Activated CD8-positive, alpha-beta memory T cell treated with anti-CD3 and anti-CD28 coated beads, Interleukin-2, amount 10 ng/mL, durations not matched to agents 7 days and 5 days (primary cell): ENCODE results near the gene ZFP36L2. TPM values are rescaled to one million over a fixed set of nuclear protein-coding genes. Genes with fewer than 3 reads are reported as not detected.

Source experiments
- ATAC-seq: fragments of 150-1000 bp; cut with Tn5 transposase; one replicate; pipeline ENCODE4 v1.10.0; 2021; ENCODE audit warnings: moderate library complexity
- CTCF ChIA-PET: fragments of 350-600 bp; sonication (Branson Sonifier 250); formaldehyde crosslinking; loops from one replicate; lab custom pipeline; 2021; ENCODE audit warnings: antibody characterized with exemption; lab: Charles Lee
- DNase-seq: peaks from one replicate; pipeline ENCODE4 v3.0.0-alpha.2; 2020
- H3K27ac Mint-ChIP-seq: one replicate; pipeline ENCODE4 v1.8.0; 2021; ENCODE audit warnings: mild to moderate bottlenecking, mixed read lengths
- H3K27me3 Mint-ChIP-seq: one replicate; pipeline ENCODE4 v1.8.0; 2021; ENCODE audit warnings: mixed read lengths
- H3K36me3 Mint-ChIP-seq: one replicate; pipeline ENCODE4 v1.8.0; 2021; ENCODE audit warnings: mild to moderate bottlenecking, mixed read lengths
- H3K4me1 Mint-ChIP-seq: one replicate; pipeline ENCODE4 v1.8.0; 2021; ENCODE audit warnings: mixed read lengths
- H3K4me3 Mint-ChIP-seq: one replicate; pipeline ENCODE4 v1.8.0; 2021; ENCODE audit warnings: mild to moderate bottlenecking, moderate library complexity, mixed read lengths
- H3K9me3 Mint-ChIP-seq: one replicate; pipeline ENCODE4 v1.8.0; 2022; ENCODE audit warnings: low read depth, mixed read lengths
- total RNA-seq, 2 experiments: library from RNA; stranded (reverse); gene quantifications; one replicate each; pipeline ENCODE4 v1.2.3, GENCODE V29; 2021

ZFP36L2 gene, protein sequence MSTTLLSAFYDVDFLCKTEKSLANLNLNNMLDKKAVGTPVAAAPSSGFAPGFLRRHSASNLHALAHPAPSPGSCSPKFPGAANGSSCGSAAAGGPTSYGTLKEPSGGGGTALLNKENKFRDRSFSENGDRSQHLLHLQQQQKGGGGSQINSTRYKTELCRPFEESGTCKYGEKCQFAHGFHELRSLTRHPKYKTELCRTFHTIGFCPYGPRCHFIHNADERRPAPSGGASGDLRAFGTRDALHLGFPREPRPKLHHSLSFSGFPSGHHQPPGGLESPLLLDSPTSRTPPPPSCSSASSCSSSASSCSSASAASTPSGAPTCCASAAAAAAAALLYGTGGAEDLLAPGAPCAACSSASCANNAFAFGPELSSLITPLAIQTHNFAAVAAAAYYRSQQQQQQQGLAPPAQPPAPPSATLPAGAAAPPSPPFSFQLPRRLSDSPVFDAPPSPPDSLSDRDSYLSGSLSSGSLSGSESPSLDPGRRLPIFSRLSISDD
- 100 to 1,000 TPM; 118 to 158 TPM for total RNA-seq

DNA sequence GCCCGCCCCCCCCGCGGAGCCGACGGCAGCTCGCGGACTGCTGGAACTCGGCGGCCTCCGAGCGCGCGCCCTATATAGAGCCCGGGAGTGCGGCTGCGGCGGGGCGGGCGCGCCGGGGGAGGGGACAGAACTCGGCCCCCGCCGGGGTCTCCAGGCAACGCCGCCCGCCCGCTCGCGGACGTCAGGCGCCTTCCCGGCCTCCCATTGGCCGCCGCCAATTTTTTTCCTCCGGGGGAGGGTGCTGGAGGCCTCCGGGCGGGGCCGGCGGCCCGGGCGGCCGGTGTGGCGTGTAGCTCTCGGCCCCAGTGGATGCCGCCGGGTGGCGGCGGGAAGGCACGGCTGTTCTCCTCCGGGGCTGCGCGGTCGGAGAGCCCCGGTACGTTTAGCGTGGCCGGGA, at the start of gene ZFP36L2:
Gene ZFP36L2 (minus strand): TSS at position 49 of the 397 bp plus-strand sequence. CDS start 291 bp downstream, outside the sequence.
- Mint-ChIP-seq H3K4me1 (peaks cover 33% of the 10 kb centered on the region), H3K4me3 (peak within 1 kb of the TSS; percentile 98), H3K36me3 (peaks cover 43% of the 10 kb centered on the region), H3K27ac (peak within 1 kb of the TSS; percentile 90), H3K9me3 (no peaks in the 10 kb centered on the region), H3K27me3 (no peaks in the 10 kb centered on the region)
- peak; percentile 69 for ATAC-seq
- CTCF ChIA-PET, result interaction anchor here (1.1 to 21.1 kb wide), 15 partner anchors 8 to 416 kb away, joined by 3 to 666 read pairs (median 19); partner anchors contain the start of gene THADA
- DNase-seq, result peak; percentile 97

- Mint-ChIP-seq H3K4me3 (no peak overlapping the region), H3K9me3 (no peaks in the 10 kb centered on the region), H3K4me1 (peaks cover 19% of the 10 kb centered on the region), H3K36me3 (peaks cover 6% of the 10 kb centered on the region), H3K27ac (no peak overlapping the region), H3K27me3 (no peaks in the 10 kb centered on the region)
- no peak for ATAC-seq
- CTCF ChIA-PET, result no interaction called here
- no peak for DNase-seq
Measured at GRCh38 chr2:43274721-43275120, 48.3 kb upstream of the ZFP36L2 start.

DNA sequence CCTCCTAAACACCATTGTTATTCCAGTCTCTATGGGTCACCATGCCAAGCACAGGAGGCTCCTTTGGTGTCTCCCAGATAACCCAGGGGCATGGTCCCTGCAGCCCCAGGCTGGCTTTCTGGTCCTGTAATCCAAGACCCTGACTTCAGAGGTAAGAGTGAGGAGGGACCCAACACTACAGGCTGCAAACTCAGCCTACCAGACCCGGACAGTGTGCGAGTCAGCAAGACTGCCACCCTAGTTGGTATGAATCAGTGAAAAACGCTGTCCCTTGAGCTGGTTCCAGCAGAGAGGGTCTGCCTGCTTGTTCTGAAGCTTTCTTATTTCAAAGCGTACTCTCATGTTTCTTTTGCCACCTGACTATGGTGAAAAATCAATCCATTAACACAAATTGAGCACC, 47.6 kb upstream of the ZFP36L2 start:
- Mint-ChIP-seq H3K27me3 (no peaks in the 10 kb centered on the region), H3K9me3 (no peaks in the 10 kb centered on the region), H3K4me1 (peaks cover 21% of the 10 kb centered on the region), H3K27ac (peak overlapping the region; percentile 10), H3K36me3 (peaks cover 5% of the 10 kb centered on the region), H3K4me3 (no peak overlapping the region)
- DNase-seq, result no peak
- ATAC-seq, result no peak
- CTCF ChIA-PET, result no interaction called here

- CTCF ChIA-PET, result no interaction called here
- no peak for DNase-seq
Measured at GRCh38 chr2:43273529-43273928, 47.1 kb upstream of the ZFP36L2 start.

GRCh38 chr2:43270930-43271615, 44.7 kb upstream of the ZFP36L2 start:
- Mint-ChIP-seq H3K36me3 (peaks cover 3% of the 10 kb centered on the region), H3K4me1 (peaks cover 19% of the 10 kb centered on the region), H3K27me3 (no peaks in the 10 kb centered on the region), H3K9me3 (no peaks in the 10 kb centered on the region), H3K27ac (no peak overlapping the region), H3K4me3 (no peak overlapping the region)
- no peak for DNase-seq
- CTCF ChIA-PET, result interaction anchor here (0.7 to 1.3 kb wide), 4 partner anchors 28 to 327 kb away, joined by 3 to 7 read pairs (median 4); no protein-coding TSS in a partner anchor
- ATAC-seq, result no peak

More at GRCh38 chr2:43273529-43273928, 47.1 kb upstream of the ZFP36L2 start:
- H3K36me3 Mint-ChIP-seq, result peaks cover 5% of the 10 kb centered on the region
- H3K27ac Mint-ChIP-seq, result peak overlapping the region; percentile 10
- H3K9me3 Mint-ChIP-seq, result no peaks in the 10 kb centered on the region
- no peak overlapping the region for H3K4me3 Mint-ChIP-seq
- peak; percentile 45 for ATAC-seq
- H3K27me3 Mint-ChIP-seq, result no peaks in the 10 kb centered on the region
- peaks cover 21% of the 10 kb centered on the region for H3K4me1 Mint-ChIP-seq

- H3K27me3 Mint-ChIP-seq, result no peaks in the 10 kb centered on the region
- no peak for ATAC-seq
- H3K9me3 Mint-ChIP-seq, result no peaks in the 10 kb centered on the region
- CTCF ChIA-PET, result interaction anchor here (0.6 to 1.0 kb wide), 2 partner anchors 28 to 548 kb away, joined by 3 read pairs; no protein-coding TSS in a partner anchor
- no peak overlapping the region for H3K4me3 Mint-ChIP-seq
- peaks cover 19% of the 10 kb centered on the region for H3K4me1 Mint-ChIP-seq
- H3K27ac Mint-ChIP-seq, result peak overlapping the region; percentile 46
- H3K36me3 Mint-ChIP-seq, result peaks cover 3% of the 10 kb centered on the region
- no peak for DNase-seq
Measured at GRCh38 chr2:43270461-43270860, 44.1 kb upstream of the ZFP36L2 start.

- no peak overlapping the region for H3K4me3 Mint-ChIP-seq
- H3K27me3 Mint-ChIP-seq, result no peaks in the 10 kb centered on the region
- no peaks in the 10 kb centered on the region for H3K9me3 Mint-ChIP-seq
- H3K4me1 Mint-ChIP-seq, result peaks cover 19% of the 10 kb centered on the region
- no peak overlapping the region for H3K27ac Mint-ChIP-seq
- CTCF ChIA-PET, result no interaction called here
- H3K36me3 Mint-ChIP-seq, result peaks cover 3% of the 10 kb centered on the region
- no peak for ATAC-seq
- DNase-seq, result no peak
Measured at GRCh38 chr2:43269706-43270105, 43.3 kb upstream of the ZFP36L2 start.

GRCh38 chr2:43269074-43269572, 42.7 kb upstream of the ZFP36L2 start:
- peaks cover 3% of the 10 kb centered on the region for H3K36me3 Mint-ChIP-seq
- H3K4me3 Mint-ChIP-seq, result no peak overlapping the region
- no peaks in the 10 kb centered on the region for H3K27me3 Mint-ChIP-seq
- no peak overlapping the region for H3K27ac Mint-ChIP-seq
- no peak for ATAC-seq
- no peak for DNase-seq
- peaks cover 19% of the 10 kb centered on the region for H3K4me1 Mint-ChIP-seq
- CTCF ChIA-PET, result no interaction called here
- H3K9me3 Mint-ChIP-seq, result no peaks in the 10 kb centered on the region

DNA sequence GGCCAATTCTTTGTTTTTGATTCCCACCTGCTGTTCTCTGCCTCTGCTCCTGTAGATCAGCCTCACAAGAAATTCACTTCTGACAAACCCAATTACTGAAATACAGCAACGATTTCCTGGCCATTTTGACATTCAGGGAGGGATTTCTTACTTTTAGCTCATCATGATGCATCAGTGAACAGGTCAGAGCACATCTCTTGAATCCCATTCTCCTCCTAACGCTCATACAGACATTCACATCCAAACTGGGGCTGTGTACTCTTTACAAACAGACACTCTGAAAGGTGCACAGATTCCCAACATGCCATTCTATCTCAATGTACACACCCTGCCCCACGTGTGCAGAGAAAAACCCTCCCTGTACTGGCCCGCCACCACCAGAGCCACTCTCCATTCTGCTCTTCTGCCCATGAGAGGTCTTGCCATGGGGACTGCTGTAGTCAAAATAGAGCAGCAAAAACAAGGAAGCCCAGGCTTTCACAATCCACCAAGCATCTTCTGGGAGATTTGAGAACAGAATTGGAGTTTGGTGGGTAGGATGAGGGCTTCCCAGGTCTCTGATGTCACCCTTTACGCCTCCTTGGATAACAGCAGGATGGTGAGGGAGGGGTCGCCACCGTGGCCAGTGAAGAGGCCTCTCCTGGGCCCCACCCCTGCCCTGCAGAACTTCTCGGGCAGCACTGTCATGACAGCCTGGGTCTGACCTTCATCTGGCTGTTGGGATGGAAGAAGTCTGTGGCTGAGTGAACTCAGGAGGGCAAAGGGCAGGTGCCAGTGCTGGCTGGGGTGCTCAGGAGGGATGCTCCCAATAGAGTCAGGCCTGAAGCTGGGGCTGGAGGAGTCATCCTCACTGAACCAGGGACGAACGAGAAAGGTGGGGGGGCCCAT, 41.9 kb upstream of the ZFP36L2 start:
- Mint-ChIP-seq H3K4me1 (peaks cover 12% of the 10 kb centered on the region), H3K4me3 (no peak overlapping the region), H3K27me3 (no peaks in the 10 kb centered on the region), H3K27ac (no peak overlapping the region), H3K9me3 (no peaks in the 10 kb centered on the region), H3K36me3 (peaks cover 3% of the 10 kb centered on the region)
- ATAC-seq, result no peak
- DNase-seq, result no peak
- CTCF ChIA-PET, result no interaction called here

GRCh38 chr2:43267381-43267780, 41.0 kb upstream of the ZFP36L2 start:
- no peaks in the 10 kb centered on the region for H3K9me3 Mint-ChIP-seq
- H3K36me3 Mint-ChIP-seq, result peaks cover 3% of the 10 kb centered on the region
- DNase-seq (no peak), ATAC-seq (no peak)
- H3K4me3 Mint-ChIP-seq, result no peak overlapping the region
- H3K4me1 Mint-ChIP-seq, result peaks cover 11% of the 10 kb centered on the region
- no peak overlapping the region for H3K27ac Mint-ChIP-seq
- CTCF ChIA-PET, result no interaction called here
- H3K27me3 Mint-ChIP-seq, result no peaks in the 10 kb centered on the region

DNA sequence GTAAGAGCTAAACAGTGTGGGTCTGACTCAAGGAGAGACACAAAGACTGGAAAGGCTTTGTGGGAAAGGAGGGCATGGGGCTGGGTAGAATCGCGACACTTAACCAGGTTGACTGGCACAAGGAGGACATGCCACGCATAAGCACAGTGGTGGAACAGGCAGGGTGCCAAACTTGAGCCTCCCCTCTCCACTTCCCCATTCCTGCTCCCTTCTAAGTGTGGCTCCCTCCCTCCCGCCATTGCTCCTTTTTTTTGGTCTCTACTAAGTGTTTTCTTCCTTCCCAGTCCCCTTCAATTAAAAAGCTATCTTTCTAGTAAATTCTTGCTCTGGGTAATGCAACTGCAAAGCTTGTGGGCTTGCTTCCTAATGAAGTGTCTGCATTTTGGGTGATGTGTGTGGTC, 40.3 kb upstream of the ZFP36L2 start:
- Mint-ChIP-seq H3K27me3 (no peaks in the 10 kb centered on the region), H3K4me1 (peaks cover 11% of the 10 kb centered on the region), H3K36me3 (no peaks in the 10 kb centered on the region), H3K4me3 (no peak overlapping the region), H3K27ac (no peak overlapping the region), H3K9me3 (no peaks in the 10 kb centered on the region)
- CTCF ChIA-PET, result no interaction called here
- ATAC-seq, result no peak
- no peak for DNase-seq

GRCh38 chr2:43265421-43265820, 39.0 kb upstream of the ZFP36L2 start:
- Mint-ChIP-seq H3K27me3 (no peaks in the 10 kb centered on the region), H3K36me3 (no peaks in the 10 kb centered on the region), H3K9me3 (no peaks in the 10 kb centered on the region), H3K4me3 (no peak overlapping the region), H3K27ac (no peak overlapping the region), H3K4me1 (peaks cover 9% of the 10 kb centered on the region)
- CTCF ChIA-PET, result no interaction called here
- no peak for ATAC-seq
- DNase-seq, result no peak

DNA sequence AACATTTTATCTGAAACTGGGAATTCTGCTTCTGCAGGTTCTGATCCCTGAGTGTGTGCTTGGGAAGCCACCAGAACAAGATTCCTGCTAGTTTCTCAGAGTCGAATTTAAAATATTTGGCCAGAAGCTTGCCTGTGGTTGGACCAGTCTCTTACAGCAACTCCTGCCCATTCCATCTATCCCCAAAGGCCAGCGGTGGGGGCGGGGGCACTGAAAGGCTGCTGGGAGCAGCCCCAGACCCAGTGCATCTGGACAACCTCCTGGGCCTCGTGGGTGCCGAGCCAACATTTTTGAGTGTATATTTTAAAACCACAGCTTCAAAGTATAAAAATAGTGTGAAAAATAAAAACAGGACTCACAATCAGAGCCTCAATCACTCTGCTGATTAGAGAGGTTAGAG, 38.6 kb upstream of the ZFP36L2 start:
- CTCF ChIA-PET, result no interaction called here
- Mint-ChIP-seq H3K36me3 (no peaks in the 10 kb centered on the region), H3K4me3 (no peak overlapping the region), H3K27ac (no peak overlapping the region), H3K4me1 (peaks cover 5% of the 10 kb centered on the region), H3K27me3 (no peaks in the 10 kb centered on the region), H3K9me3 (no peaks in the 10 kb centered on the region)
- ATAC-seq (no peak), DNase-seq (no peak)
